Choroid plexus epithelial cell (primary cell): ENCODE data around the gene TBX10.

ENCODE experiments used
- DNase-seq: peaks from one replicate; pipeline ENCODE4 v3.0.0-alpha.2; 2010; ENCODE audit warnings: low read depth
- H3K4me3 ChIP-seq: 2 replicates; pipeline ENCODE4 v1.5.1; 2011; ENCODE audit warnings: low read depth, mild to moderate bottlenecking, control low read depth, low read length, moderate library complexity
- TF ChIP-seq, protein P1 (sequence below): conservative IDR thresholded peaks from 2 replicates; pipeline ENCODE4 v1.5.1; 2011; ENCODE audit warnings: low read depth, mild to moderate bottlenecking, control low read depth, inconsistent platforms, low read length, moderate library complexity

Gene TBX10

DNA sequence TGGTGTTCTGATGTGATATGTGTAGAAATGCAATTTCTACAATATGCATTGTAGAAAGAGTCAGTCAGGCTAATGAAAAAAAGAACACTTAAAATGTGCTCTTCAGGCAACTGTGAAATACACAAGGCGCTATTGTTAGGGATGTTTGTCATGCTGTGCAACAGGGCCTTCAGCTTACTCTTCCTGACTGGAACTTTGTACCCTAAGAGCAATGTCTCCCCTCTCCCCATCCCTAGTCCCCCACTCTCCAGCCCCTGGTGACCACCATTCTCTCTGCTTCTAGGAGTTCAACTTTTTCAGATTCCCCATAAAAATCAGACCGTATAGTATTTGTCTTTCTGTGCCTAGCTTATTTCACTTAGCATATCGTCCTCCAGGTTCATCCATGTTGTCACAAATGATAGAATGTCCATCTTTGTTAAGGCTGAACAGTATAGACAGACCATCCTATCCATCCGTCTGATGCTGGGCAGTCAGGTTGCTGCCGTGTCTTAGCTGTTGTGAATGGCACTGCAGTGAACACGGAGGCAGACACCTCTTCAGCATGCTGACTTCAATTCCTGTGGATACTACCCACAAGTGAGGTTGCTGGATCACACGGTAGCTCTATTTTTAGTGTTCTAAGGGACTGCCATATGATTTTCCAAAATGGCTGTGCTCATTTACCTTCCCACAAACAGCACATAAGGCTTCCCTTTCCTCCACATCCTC lies 22.2 kb downstream of the TBX10 start:
- no peak overlapping the region for H3K4me3 ChIP-seq
- TF ChIP-seq, protein P1, sequence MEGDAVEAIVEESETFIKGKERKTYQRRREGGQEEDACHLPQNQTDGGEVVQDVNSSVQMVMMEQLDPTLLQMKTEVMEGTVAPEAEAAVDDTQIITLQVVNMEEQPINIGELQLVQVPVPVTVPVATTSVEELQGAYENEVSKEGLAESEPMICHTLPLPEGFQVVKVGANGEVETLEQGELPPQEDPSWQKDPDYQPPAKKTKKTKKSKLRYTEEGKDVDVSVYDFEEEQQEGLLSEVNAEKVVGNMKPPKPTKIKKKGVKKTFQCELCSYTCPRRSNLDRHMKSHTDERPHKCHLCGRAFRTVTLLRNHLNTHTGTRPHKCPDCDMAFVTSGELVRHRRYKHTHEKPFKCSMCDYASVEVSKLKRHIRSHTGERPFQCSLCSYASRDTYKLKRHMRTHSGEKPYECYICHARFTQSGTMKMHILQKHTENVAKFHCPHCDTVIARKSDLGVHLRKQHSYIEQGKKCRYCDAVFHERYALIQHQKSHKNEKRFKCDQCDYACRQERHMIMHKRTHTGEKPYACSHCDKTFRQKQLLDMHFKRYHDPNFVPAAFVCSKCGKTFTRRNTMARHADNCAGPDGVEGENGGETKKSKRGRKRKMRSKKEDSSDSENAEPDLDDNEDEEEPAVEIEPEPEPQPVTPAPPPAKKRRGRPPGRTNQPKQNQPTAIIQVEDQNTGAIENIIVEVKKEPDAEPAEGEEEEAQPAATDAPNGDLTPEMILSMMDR: no peak
- DNase-seq: no peak

DNA sequence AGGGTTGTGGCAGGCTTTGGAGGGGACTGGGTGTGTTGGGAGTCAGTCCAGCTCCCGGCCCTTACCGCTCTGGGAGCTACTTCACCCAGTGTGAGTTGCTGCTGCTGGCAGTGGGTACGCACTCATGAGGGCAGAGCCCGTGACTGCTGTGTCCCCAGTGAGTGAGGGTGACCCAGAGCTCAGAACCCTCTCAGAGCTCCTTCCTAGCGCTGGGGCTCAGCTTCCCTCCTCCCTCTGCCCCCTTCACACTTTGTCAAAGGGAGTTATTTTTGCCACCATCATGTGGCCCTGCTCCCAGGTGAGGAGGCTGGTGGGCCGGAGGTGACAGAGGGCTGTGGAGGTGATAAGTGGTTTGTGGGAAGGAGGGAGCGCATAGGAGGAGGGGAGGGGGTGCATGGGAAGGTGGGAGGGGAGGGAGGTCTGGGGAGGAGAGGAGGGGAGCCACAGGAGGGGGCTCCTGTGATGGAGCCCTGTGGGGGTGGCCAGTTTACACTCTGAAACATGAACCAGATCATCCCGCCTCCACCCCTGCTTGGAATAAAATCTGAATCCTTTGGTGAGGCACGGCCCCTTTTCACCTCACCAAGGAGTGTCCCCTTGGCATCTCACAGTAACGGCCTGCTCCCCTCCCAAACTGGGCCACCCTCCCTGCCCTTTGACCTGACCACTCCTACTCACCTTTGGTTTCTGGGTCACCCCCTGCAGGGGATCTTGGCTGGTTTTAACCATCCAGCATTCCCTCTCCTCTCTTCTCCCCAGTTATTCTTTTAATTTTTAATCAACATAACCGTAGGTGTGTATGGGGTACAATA lies 22.9 kb downstream of the TBX10 start:
- TF ChIP-seq, protein P1: no peak
- no peak overlapping the region for H3K4me3 ChIP-seq
- DNase-seq: no peak

DNA sequence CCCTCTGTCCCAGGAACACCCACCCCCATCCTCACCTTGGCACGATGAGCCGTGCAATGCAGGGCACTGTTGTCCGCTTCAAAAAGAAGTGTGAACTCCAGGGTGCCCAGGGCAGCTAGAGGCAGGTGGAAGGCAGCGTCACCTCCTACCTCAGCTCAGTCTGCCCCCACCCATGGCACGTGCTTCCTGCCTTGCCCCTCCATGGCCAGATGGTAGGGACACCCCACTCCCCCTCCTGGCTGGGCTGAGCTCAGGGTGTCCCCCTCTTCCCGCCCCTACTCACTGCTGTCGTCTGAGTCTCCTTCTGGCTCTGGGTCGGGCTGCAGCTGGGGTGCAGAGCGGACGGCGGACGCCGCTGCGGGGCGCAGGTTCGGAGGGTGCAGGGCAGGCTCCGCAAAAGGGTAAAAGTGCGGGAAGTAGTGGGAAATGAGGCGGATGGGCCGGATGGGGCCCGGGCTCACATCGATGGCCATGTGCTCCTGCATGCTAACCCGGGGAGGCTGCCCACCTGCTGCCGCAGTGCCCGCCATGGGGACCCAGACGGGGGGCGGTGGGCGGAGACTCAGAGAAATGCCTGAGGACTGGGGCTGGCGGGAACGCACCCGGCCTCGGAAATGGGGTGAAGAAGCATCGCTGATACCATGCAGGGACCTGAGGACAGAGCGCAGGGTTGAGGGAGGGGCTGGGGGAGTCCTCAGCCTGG lies 23.7 kb downstream of the TBX10 start:
- DNase-seq: no peak
- no peak overlapping the region for H3K4me3 ChIP-seq
- TF ChIP-seq, protein P1: no peak

DNA sequence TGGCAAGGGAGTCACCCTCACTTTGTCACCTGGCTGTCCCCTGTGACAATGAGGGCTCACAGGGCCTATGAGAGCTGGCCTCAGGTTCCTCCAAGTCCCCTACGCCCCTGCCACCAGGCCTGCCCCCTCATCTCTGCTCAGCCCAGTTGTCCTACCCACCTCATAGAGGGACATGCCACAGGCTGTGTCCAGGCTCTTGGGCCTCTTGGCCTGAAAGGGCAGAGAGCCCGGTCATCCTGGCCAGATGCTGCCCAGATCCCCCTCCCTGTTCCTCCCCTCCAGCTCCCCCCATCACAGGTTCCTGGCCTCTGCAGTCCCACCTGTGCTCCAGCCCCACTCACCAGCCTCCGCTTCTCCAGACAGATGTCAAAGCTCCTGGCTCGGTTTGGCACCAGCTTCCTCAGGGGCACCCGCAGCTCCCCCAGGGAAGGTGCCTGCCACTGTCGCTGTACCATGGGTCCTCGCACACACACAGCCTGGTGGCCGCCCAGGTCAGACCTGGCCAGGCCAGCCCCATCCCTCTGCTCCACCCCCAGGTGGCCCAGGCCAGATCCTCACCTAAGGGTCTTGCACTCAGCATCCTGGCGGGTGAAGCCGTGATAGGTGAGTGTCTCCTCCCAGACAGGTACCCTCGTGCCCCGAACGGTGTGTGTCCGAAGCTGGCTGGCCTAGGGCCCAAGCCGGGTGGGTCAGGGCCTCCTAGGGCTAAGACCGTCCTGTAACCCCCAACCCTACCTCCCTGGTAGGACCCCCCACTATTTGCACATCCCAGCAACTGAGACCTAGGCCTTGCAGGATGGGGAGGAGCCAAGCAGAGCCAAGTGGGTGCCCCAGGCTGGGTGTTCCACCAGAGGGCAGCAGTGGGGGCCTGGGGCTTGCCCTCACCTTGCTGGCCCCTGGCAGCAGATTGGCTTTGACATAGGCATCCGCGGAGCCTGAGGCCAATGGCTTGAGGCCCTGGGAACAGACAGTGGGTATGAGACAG lies 24.5 kb downstream of the TBX10 start:
- TF ChIP-seq, protein P1: peak; percentile 63
- H3K4me3 ChIP-seq: no peak overlapping the region
- peak; percentile 26 for DNase-seq

DNA sequence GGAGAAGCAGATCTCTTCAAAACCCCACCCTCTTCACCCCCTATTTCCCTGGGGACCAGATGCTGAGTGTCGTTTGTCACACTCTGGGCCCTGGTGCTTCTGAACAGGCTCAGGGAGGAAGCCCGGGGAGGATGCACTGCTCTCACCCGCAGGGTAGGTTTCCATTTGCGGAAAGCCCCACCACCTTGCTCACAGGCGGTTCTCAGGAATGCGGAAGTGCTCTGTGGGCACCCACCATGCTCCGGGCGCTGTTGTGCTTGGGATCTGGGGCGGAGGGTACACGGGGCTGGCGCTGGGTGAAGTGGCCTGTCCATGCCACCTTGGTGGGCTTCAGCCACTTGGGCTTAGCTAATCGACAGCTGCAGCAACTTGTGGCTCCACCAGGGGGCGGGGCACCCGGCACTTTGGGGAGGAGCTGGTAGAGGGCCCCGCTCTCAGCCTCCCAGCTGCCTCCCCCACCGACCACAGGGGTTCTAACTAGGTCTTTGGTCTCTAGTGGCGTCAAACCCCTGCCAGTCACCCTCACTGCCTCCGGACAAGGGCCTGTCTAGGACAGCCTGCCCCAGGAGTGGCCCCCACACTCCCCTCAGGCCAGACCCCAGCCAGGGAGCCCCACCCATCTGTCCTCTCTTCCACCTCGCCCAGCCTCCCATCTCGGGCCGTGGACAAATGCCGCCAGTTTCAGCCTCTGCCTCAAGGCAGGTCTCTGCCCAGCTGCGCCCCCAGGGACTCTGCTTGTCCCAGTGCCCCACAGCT lies 25.4 kb downstream of the TBX10 start:
- H3K4me3 ChIP-seq: peak overlapping the region; percentile 56
- peak; percentile 60 for DNase-seq
- TF ChIP-seq, protein P1: peak; percentile 73
